T47D (cell line): ENCODE measurements around the gene INPP5B.
"Not testable (repeated sequence)": the region's sequence is repeated elsewhere in the genome, so short reads cannot be mapped to it uniquely, and the experiment has no call there.

Experiments
- DNase-seq, 2 experiments: peaks; one replicate each; pipeline versions ENCODE4 v3.0.0 to v3.0.0-alpha.2; 2011 to 2012; ENCODE audit warnings: low read depth in 1 of 2, low spot score in 1 of 2
- JUND ChIP-seq: IDR thresholded peaks from 2 replicates; pipeline ENCODE4 v1.6.1; 2012; ENCODE audit warnings: low read depth
- in situ Hi-C: cut with HindIII; loops from 2 replicates; pipeline ENCODE4 v1.10.0; 2016; ENCODE audit warnings: low sequenced_read_pairs, low pct_unique_long_range_greater_than_20kb

Gene INPP5B

GRCh38 chr1:37946703-37947360, at the start of gene INPP5B:
INPP5B (minus strand) TSS chr1:37947053; CDS start chr1:37946308, 745 bp downstream.
- in situ Hi-C loops = no loop called here
- no peak for DNase-seq
- TF ChIP-seq JUND = no peak

GRCh38 chr1:37995751-37996345, 49.0 kb upstream of the INPP5B start:
- TF ChIP-seq JUND = no peak
- in situ Hi-C loops = no loop called here
- no peak for DNase-seq

GRCh38 chr1:37994886-37995566, 48.2 kb upstream of the INPP5B start:
- no peak for DNase-seq
- in situ Hi-C loops = no loop called here
- no peak for TF ChIP-seq JUND

- DNase-seq = peak; percentile 8 to 38
- no peak for TF ChIP-seq JUND
- in situ Hi-C loops = no loop called here
These were observed 42.6 kb upstream of the INPP5B start for GRCh38 chr1:37989361-37989930.

- no peak for TF ChIP-seq JUND
- DNase-seq = no peak
- in situ Hi-C loops = no loop called here
These were observed 40.8 kb upstream of the INPP5B start for GRCh38 chr1:37987679-37988078.

GRCh38 chr1:37983546-37983945, 36.7 kb upstream of the INPP5B start:
- in situ Hi-C loops = no loop called here
- TF ChIP-seq JUND = no peak
- no peak for DNase-seq

GRCh38 chr1:37978541-37978940, 31.7 kb upstream of the INPP5B start:
- DNase-seq = no peak
- in situ Hi-C loops = no loop called here
- TF ChIP-seq JUND = no peak

- DNase-seq = peak; percentile 25 to 65
- in situ Hi-C loops = not testable (repeated sequence)
These were observed 28.2 kb upstream of the INPP5B start for GRCh38 chr1:37975083-37975482.

- no peak for TF ChIP-seq JUND
- in situ Hi-C loops = no loop called here
- DNase-seq = no peak
These were observed 27.7 kb upstream of the INPP5B start for GRCh38 chr1:37974567-37974966.

GRCh38 chr1:37973684-37974083, 26.8 kb upstream of the INPP5B start:
- in situ Hi-C loops, DNase-seq: not testable (repeated sequence)

- no peak for DNase-seq
- in situ Hi-C loops = no loop called here
- no peak for TF ChIP-seq JUND
These were observed 18.4 kb upstream of the INPP5B start for GRCh38 chr1:37965301-37965700.

GRCh38 chr1:37964106-37964505, 17.3 kb upstream of the INPP5B start:
- DNase-seq, in situ Hi-C loops: not testable (repeated sequence)

- no peak for DNase-seq
- in situ Hi-C loops = no loop called here
- TF ChIP-seq JUND = no peak
These were observed 11.8 kb upstream of the INPP5B start for GRCh38 chr1:37958690-37959089.
